K562 (cell line): Measurements from ENCODE around the gene ABCC1. TPM values are rescaled to one million over a fixed set of nuclear protein-coding genes. Genes with fewer than 3 reads are reported as not detected.

Experiments used
- BCOR ChIP-seq: fragments of 450-650 bp; IDR thresholded peaks from 2 replicates; pipeline ENCODE4 v1.6.1; 2016
- E2F8 ChIP-seq: fragments of 450-650 bp; IDR thresholded peaks from 2 replicates; pipeline ENCODE4 v1.7.1; 2018; ENCODE audit warnings: mild to moderate bottlenecking, low read depth; ENCODE audit not compliant: partially characterized antibody
- FOS ChIP-seq: IDR thresholded peaks from 3 replicates; pipeline ENCODE4 v1.6.1; 2011; ENCODE audit not compliant: insufficient read length; ENCODE audit errors: extremely low read depth
- HDAC3 ChIP-seq: fragments of 450-650 bp; IDR thresholded peaks from 2 replicates; pipeline ENCODE4 v1.6.1; 2018; ENCODE audit warnings: borderline replicate concordance, mild to moderate bottlenecking, moderate library complexity; ENCODE audit not compliant: partially characterized antibody
- HDAC6 ChIP-seq: IDR thresholded peaks from 2 replicates; pipeline ENCODE4 v1.6.1; 2012; ENCODE audit warnings: low read depth, mild to moderate bottlenecking, control low read depth, inconsistent platforms, low read length, moderate library complexity
- HNRNPLL ChIP-seq: fragments of 200-400 bp; formaldehyde crosslinking; IDR thresholded peaks from 2 replicates; pipeline ENCODE4 v1.6.1; 2017; ENCODE audit warnings: low read length, low read depth, mild to moderate bottlenecking; ENCODE audit not compliant: poor library complexity, severe bottlenecking
- JUN ChIP-seq, 2 experiments: sonication (generic) in 1 of 2; formaldehyde crosslinking in 1 of 2; IDR thresholded peaks; 2 replicates each; pipeline versions ENCODE4 v1.6.1 to v1.8.0; 2012 to 2022; ENCODE audit warnings: borderline replicate concordance in 2 of 2, mild to moderate bottlenecking in 2 of 2, improper control_type of control experiment in 1 of 2, low read depth in 1 of 2, low read length in 1 of 2, missing genetic modification reagents in 1 of 2
- JUND ChIP-seq, 2 experiments: IDR thresholded peaks; 2 replicates in 1 of 2; 3 replicates in 1 of 2; pipeline ENCODE4 v1.6.1; 2011; ENCODE audit warnings: borderline replicate concordance in 2 of 2, low read depth in 2 of 2, low read length in 2 of 2, improper control_type of control experiment in 1 of 2, missing biosample characterization in 1 of 2, missing genetic modification characterization in 1 of 2, missing genetic modification reagents in 1 of 2
- KAT8 ChIP-seq: fragments of 450-650 bp; IDR thresholded peaks from 2 replicates; pipeline ENCODE4 v1.6.1; 2016; ENCODE audit warnings: low read depth, mild to moderate bottlenecking
- NEUROD1 ChIP-seq: fragments of 150-350 bp; IDR thresholded peaks from 2 replicates; pipeline ENCODE4 v1.6.1; 2014; ENCODE audit warnings: borderline replicate concordance, low read length, low read depth; ENCODE audit not compliant: partially characterized antibody
- PHTF2 ChIP-seq: fragments of 250-450 bp; sonication (Bioruptor Pico); IDR thresholded peaks from 2 replicates; pipeline ENCODE4 v1.5.0; 2021; ENCODE audit warnings: mild to moderate bottlenecking
- PML ChIP-seq: IDR thresholded peaks from 2 replicates; pipeline ENCODE4 v1.6.1; 2012; ENCODE audit warnings: low read length, inconsistent platforms
- POLR2AphosphoS5 ChIP-seq: IDR thresholded peaks from 2 replicates; pipeline ENCODE4 v1.6.1; 2011; ENCODE audit warnings: mild to moderate bottlenecking, low read depth, low read length, moderate library complexity; ENCODE audit not compliant: control insufficient read depth, insufficient read depth
- SPI1 ChIP-seq: IDR thresholded peaks from 2 replicates; pipeline ENCODE4 v1.6.1; 2011; ENCODE audit warnings: low read depth, low read length, control low read depth, borderline replicate concordance
- SRSF3 ChIP-seq: fragments of 200-400 bp; formaldehyde crosslinking; IDR thresholded peaks from 2 replicates; pipeline ENCODE4 v1.6.1; 2016; ENCODE audit warnings: mild to moderate bottlenecking, low read length, moderate library complexity; ENCODE audit not compliant: insufficient read depth
- TGIF2 ChIP-seq: sonication (generic); formaldehyde crosslinking; IDR thresholded peaks from 2 replicates; pipeline ENCODE4 v1.8.1; 2022; ENCODE audit warnings: mild to moderate bottlenecking, missing genetic modification reagents, moderate library complexity
- TOE1 ChIP-seq, 2 experiments: fragments of 450-650 bp in 1 of 2; sonication (generic) in 1 of 2; formaldehyde crosslinking in 1 of 2; IDR thresholded peaks; 2 replicates each; pipeline versions ENCODE4 v1.7.1 to v1.8.0; 2016 to 2022; ENCODE audit warnings: borderline replicate concordance in 2 of 2, mild to moderate bottlenecking in 2 of 2, antibody characterized with exemption in 1 of 2, inconsistent platforms in 1 of 2, low read depth in 1 of 2, missing genetic modification reagents in 1 of 2, moderate library complexity in 1 of 2
- ZNF121 ChIP-seq: sonication (generic); formaldehyde crosslinking; conservative IDR thresholded peaks from 2 replicates; pipeline ENCODE4 v1.8.0; 2022; ENCODE audit warnings: missing genetic modification reagents
- ZNF311 ChIP-seq: fragments of 250-450 bp; sonication (Bioruptor Pico); IDR thresholded peaks from 2 replicates; pipeline ENCODE4 v1.4.0; 2020; ENCODE audit warnings: mild to moderate bottlenecking, moderate library complexity
- polyA plus RNA-seq, 8 experiments: library from polyadenylated mRNA; depleted of rRNA in 4 of 8; stranded (reverse) in 5 of 8; unstranded in 3 of 8; fragments of >200 nt; fragmentation: Nextera tagmentation in 2 of 8; fragmentation: Illumina TruSeq in 1 of 8; extraction: Ambion mirVana in 2 of 8; extraction: Trizol in 1 of 8; gene quantifications; 2 replicates each; pipeline versions ENCODE4 v1.2.1 to v1.2.3, GENCODE V29; 2011 to 2014; ENCODE audit warnings: inconsistent platforms in 1 of 8, missing spikeins in 1 of 8
- total RNA-seq, 7 experiments: library from RNA; depleted of rRNA in 6 of 7; stranded (reverse); fragments of >200 nt in 6 of 7; fragmentation: Illumina TruSeq in 2 of 7; extraction: Trizol in 2 of 7; gene quantifications; 2 replicates each; pipeline versions ENCODE4 v1.2.1 to v1.2.3, GENCODE V29; 2011 to 2021; ENCODE audit warnings: low replicate concordance in 1 of 7

The ABCC1 gene
- total and polyA plus RNA-seq, 9 of the 15 experiments (the other 6 are each of a cell fraction or from before 2014, with no cell fraction given): 3.9 to 41.6 (median 10.0) TPM

DNA sequence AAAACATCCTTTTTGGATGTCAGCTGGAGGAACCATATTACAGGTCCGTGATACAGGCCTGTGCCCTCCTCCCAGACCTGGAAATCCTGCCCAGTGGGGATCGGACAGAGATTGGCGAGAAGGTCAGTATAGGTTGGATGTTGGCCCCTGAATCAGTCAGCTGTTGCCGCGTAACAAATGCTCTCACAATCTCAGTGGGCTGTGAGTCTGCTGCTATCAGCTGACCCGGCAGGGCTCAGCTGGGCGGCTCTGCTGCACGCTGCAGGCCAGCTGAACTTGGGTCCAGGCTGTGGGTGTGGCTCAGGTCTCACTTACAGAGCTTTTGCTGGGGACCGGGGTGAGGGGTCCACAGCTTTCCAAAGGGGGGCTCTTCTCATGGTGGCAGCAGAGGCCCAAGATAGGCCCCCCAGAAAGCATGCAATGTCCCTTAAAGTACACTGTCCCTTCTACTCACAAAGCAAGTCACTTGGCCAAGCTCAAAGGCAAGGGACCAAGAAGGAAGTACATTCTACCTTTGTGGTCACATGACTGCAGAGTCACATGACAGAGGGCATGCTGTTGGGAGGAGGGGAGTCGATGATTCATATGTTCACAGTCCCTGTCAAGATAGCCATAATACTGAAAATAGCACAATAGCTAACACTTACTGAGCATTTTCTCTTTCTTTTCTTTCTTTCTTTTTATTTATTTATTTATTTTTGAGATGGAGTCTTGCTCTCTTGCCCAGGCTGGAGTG lies 134.2 kb downstream of the ABCC1 start (continued):
- TF ChIP-seq HDAC3 (no peak), ZNF311 (no peak), TOE1 (IDR thresholded peaks at IDR 0.05; ENCODE audit: borderline replicate concordance) (peak; percentile 94), TOE1 (CRISPR knock-in tag; IDR thresholded peaks at IDR 0.05; ENCODE audit: borderline replicate concordance, low read depth) (no peak), TGIF2 (CRISPR knock-in tag) (no peak), POLR2AphosphoS5 (no peak), JUND (IDR thresholded peaks at IDR 0.05; ENCODE audit: borderline replicate concordance, low read depth, low read length) (peak; percentile 60; the same call in 1 of the 2 replicates), JUND (tag; IDR thresholded peaks at IDR 0.05; ENCODE audit: borderline replicate concordance, low read depth, low read length) (peak; percentile 49; the same call in 1 of the 3 replicates), PML (no peak), HNRNPLL (no peak), HDAC6 (no peak), KAT8 (no peak), ZNF121 (CRISPR knock-in tag) (no peak), NEUROD1 (no peak), SRSF3 (no peak), PHTF2 (CRISPR knock-in tag) (no peak), SPI1 (no peak), JUN (IDR thresholded peaks at IDR 0.05; ENCODE audit: borderline replicate concordance, low read depth, low read length) (0 out of 2 replicates have a peak, but pooled peaks have one; percentile 33), JUN (CRISPR knock-in tag; IDR thresholded peaks at IDR 0.05; ENCODE audit: borderline replicate concordance) (no peak), BCOR (no peak; the same call in 1 of the 2 replicates), FOS (peak; percentile 1), E2F8 (no peak)
- TF ChIP-seq, all 486 proteins: peak for 39
